OCI-LY1 (cell line): ENCODE measurements around the gene PANK4.

Experiments
- H2AFZ ChIP-seq: fragments of 200-600 bp; sonication (generic), shearing (Covaris generic); 2 replicates; pipeline ENCODE4 v1.6.0; 2014; ENCODE audit warnings: antibody characterized with exemption, mild to moderate bottlenecking, low read length
- H3F3A ChIP-seq: fragments of 200-600 bp; sonication (generic), shearing (Covaris generic); 2 replicates; pipeline ENCODE4 v1.6.0; 2014; ENCODE audit warnings: mild to moderate bottlenecking, antibody characterized with exemption, low read length, moderate library complexity; ENCODE audit not compliant: insufficient read depth
- H3K27ac ChIP-seq: fragments of 200-600 bp; sonication (generic); 2 replicates; pipeline ENCODE4 v1.5.1; 2014; ENCODE audit warnings: low read length, mixed run types, mild to moderate bottlenecking, low read depth; ENCODE audit not compliant: poor library complexity, severe bottlenecking
- H3K27me3 ChIP-seq: fragments of 200-600 bp; sonication (generic); 2 replicates; pipeline ENCODE4 v1.6.0; 2014; ENCODE audit warnings: antibody characterized with exemption, mild to moderate bottlenecking, low read length, moderate library complexity; ENCODE audit not compliant: insufficient read depth
- H3K36me3 ChIP-seq: fragments of 200-600 bp; sonication (generic); 2 replicates; pipeline ENCODE4 v1.6.1; 2014; ENCODE audit warnings: mild to moderate bottlenecking, antibody characterized with exemption, low read length, moderate library complexity, mixed read lengths; ENCODE audit not compliant: insufficient read depth
- H3K4me1 ChIP-seq: fragments of 200-600 bp; sonication (generic); 2 replicates; pipeline ENCODE4 v1.5.1; 2014; ENCODE audit warnings: mild to moderate bottlenecking, low read length, moderate library complexity; ENCODE audit not compliant: insufficient read depth, severe bottlenecking
- H3K4me2 ChIP-seq: fragments of 200-600 bp; sonication (generic), shearing (Covaris generic); 2 replicates; pipeline ENCODE4 v1.6.1; 2014; ENCODE audit warnings: low read length
- H3K4me3 ChIP-seq: fragments of 200-600 bp; sonication (generic); 2 replicates; pipeline ENCODE4 v1.5.1; 2014; ENCODE audit warnings: low read length, low read depth, mild to moderate bottlenecking, mixed read lengths; ENCODE audit not compliant: poor library complexity, severe bottlenecking
- H3K79me2 ChIP-seq: fragments of 200-600 bp; shearing (Covaris generic); 2 replicates; pipeline ENCODE4 v1.6.1; 2016; ENCODE audit warnings: mixed run types, low read length, mixed read lengths; ENCODE audit not compliant: insufficient read depth
- H3K9ac ChIP-seq: fragments of 200-600 bp; sonication (generic), shearing (Covaris generic); 2 replicates; pipeline ENCODE4 v1.6.1; 2014; ENCODE audit warnings: mild to moderate bottlenecking, low read length, mixed read lengths
- H3K9me2 ChIP-seq: fragments of 200-600 bp; sonication (generic), shearing (Covaris generic); 2 replicates; pipeline ENCODE4 v1.6.1; 2014; ENCODE audit warnings: low read depth, mild to moderate bottlenecking, low read length, mixed read lengths
- H3K9me3 ChIP-seq: fragments of 200-600 bp; shearing (Covaris generic); 2 replicates; pipeline ENCODE4 v1.6.1; 2014; ENCODE audit warnings: low read length, mixed read lengths
- H4K20me1 ChIP-seq: fragments of 200-600 bp; sonication (generic), shearing (Covaris generic); 2 replicates; pipeline ENCODE4 v1.6.0; 2016; ENCODE audit warnings: mild to moderate bottlenecking, low read length; ENCODE audit not compliant: insufficient read depth
- CTCF ChIP-seq: fragments of 200-600 bp; sonication (generic), shearing (Covaris generic); IDR thresholded peaks from 2 replicates; pipeline ENCODE4 v1.5.1; 2017; ENCODE audit warnings: mild to moderate bottlenecking, antibody characterized with exemption, low read length, moderate library complexity, mixed read lengths
- EZH2 ChIP-seq: fragments of 200-600 bp; sonication (generic), shearing (Covaris generic); IDR thresholded peaks from 2 replicates; pipeline ENCODE4 v1.8.0; 2017; ENCODE audit warnings: borderline replicate concordance, mixed run types, mild to moderate bottlenecking, antibody characterized with exemption, low read length, moderate library complexity, mixed read lengths

The PANK4 gene

GRCh38 chr1:2519029-2519685, 7.2 kb downstream of the PANK4 start:
- H3F3A ChIP-seq = no peaks in the 10 kb centered on the region
- H3K27me3 ChIP-seq = no peaks in the 10 kb centered on the region
- no peak overlapping the region for H3K4me3 ChIP-seq
- H3K36me3 ChIP-seq = peaks cover 73% of the 10 kb centered on the region
- no peak for TF ChIP-seq CTCF
- no peak for TF ChIP-seq EZH2
- no peaks in the 10 kb centered on the region for H3K9me2 ChIP-seq
- no peaks in the 10 kb centered on the region for H3K9me3 ChIP-seq
- no peak overlapping the region for H3K27ac ChIP-seq
- no peak overlapping the region for H2AFZ ChIP-seq
- H3K79me2 ChIP-seq = peaks cover 17% of the 10 kb centered on the region
- no peaks in the 10 kb centered on the region for H4K20me1 ChIP-seq
- peaks cover 5% of the 10 kb centered on the region for H3K4me1 ChIP-seq
- H3K4me2 ChIP-seq = no peak overlapping the region
- H3K9ac ChIP-seq = no peak overlapping the region

- H2AFZ ChIP-seq = no peak overlapping the region
- H3K4me1 ChIP-seq = no peaks in the 10 kb centered on the region
- peaks cover 79% of the 10 kb centered on the region for H3K36me3 ChIP-seq
- H4K20me1 ChIP-seq = no peaks in the 10 kb centered on the region
- TF ChIP-seq CTCF = no peak
- no peaks in the 10 kb centered on the region for H3K9me2 ChIP-seq
- H3K9me3 ChIP-seq = no peaks in the 10 kb centered on the region
- no peak overlapping the region for H3K27ac ChIP-seq
- no peaks in the 10 kb centered on the region for H3K27me3 ChIP-seq
- H3K9ac ChIP-seq = no peak overlapping the region
- peaks cover 10% of the 10 kb centered on the region for H3K79me2 ChIP-seq
- H3K4me3 ChIP-seq = no peak overlapping the region
- H3F3A ChIP-seq = no peaks in the 10 kb centered on the region
- no peak overlapping the region for H3K4me2 ChIP-seq
Observed at GRCh38 chr1:2518528-2518927, 7.9 kb downstream of the PANK4 start.

GRCh38 chr1:2517966-2518365, 8.4 kb downstream of the PANK4 start:
- Histone ChIP-seq H3K79me2 (peaks cover 5% of the 10 kb centered on the region), H3K36me3 (peaks cover 82% of the 10 kb centered on the region), H3K9me2 (no peaks in the 10 kb centered on the region), H3F3A (no peaks in the 10 kb centered on the region), H3K4me1 (no peaks in the 10 kb centered on the region), H2AFZ (no peak overlapping the region), H3K4me3 (no peak overlapping the region), H3K27ac (no peak overlapping the region), H3K4me2 (no peak overlapping the region), H3K27me3 (no peaks in the 10 kb centered on the region), H3K9ac (no peak overlapping the region), H3K9me3 (no peaks in the 10 kb centered on the region), H4K20me1 (no peaks in the 10 kb centered on the region)
- TF ChIP-seq CTCF (no peak), EZH2 (no peak)
